CD1c-positive myeloid dendritic cell (primary cell): Measurements from ENCODE around the gene NR6A1.

Experiments
- DNase-seq: peaks from one replicate; pipeline ENCODE4 v3.0.0-alpha.2; 2016; ENCODE audit errors: extremely low spot score

Gene NR6A1

DNA sequence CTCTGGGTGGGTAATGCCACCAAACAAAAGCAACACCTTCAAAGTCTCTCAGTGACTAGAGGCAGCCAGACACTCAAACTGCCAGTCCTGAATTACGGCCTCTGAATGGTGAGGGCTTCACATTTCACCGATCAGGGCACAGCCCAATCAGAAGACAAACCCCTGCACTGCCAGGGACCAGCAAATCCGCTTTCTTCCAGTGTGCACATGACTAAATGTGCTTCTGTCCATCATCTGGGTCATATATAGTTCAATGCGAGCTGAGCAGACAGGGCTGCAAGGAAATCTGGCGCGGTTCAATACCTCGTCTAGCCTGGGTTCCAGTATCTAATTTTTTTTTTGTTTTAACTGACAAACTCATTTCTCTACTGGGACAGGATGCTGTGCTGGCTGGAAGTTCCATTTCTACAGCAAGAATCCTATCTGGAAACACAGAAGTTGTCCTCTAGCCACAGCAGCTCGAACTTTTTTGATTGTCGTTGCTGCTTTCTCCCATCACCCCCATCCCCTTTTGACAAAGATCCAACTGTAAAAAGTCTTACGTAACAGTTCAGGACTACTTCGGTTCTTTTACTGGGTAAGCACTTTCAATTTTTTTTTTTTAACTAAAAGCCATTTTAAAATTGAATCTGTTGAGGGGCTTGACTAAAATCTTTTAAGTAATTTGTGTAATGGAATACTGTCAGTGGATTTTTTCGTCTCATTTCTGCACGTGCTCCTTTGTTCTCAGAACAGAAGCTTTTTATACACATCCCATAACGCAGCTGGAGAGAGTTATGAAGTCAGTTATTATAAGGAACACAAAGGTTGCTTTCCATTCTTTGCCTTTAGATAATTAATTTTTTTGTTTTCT lies 112.7 kb downstream of the NR6A1 start:
- DNase-seq = peak; percentile 42

DNA sequence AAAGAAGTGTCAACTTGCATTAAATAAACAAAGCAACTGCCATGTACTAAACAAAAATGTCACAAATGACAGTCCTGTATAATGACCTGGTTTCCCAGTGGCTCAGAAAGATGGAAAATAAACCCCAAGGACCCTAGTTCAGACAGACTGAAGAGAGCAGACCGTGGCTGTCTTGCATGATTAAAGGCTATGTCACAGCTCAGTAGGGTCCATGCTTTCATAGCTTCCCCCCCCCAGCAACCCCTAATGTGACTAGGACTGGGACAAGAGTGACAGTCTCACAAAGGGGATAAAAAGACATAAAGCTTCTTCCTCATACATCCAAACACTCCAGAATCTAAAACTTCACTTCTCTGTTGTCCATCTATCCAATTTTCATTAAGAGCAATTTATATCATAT lies 113.6 kb downstream of the NR6A1 start:
- DNase-seq = no peak

DNA sequence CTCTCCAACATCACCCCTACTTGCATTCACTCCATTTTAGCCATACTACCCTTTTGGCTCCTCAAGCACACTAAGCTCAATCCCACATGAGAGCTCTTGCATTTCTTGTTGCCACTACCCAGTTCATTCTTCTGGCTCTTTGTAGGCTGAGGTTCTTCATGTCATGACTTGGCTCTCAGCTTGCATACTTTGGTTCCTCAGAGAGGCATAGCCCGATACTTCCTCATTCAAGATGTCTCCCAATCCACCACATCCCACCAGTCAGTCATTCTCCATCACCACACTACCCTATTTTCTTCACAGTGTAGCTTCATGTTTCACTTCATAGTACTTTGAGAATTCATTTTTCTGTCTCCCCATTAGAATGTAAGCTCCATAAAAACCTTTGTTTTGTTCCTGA lies 116.7 kb downstream of the NR6A1 start:
- peak; percentile 40 for DNase-seq

DNA sequence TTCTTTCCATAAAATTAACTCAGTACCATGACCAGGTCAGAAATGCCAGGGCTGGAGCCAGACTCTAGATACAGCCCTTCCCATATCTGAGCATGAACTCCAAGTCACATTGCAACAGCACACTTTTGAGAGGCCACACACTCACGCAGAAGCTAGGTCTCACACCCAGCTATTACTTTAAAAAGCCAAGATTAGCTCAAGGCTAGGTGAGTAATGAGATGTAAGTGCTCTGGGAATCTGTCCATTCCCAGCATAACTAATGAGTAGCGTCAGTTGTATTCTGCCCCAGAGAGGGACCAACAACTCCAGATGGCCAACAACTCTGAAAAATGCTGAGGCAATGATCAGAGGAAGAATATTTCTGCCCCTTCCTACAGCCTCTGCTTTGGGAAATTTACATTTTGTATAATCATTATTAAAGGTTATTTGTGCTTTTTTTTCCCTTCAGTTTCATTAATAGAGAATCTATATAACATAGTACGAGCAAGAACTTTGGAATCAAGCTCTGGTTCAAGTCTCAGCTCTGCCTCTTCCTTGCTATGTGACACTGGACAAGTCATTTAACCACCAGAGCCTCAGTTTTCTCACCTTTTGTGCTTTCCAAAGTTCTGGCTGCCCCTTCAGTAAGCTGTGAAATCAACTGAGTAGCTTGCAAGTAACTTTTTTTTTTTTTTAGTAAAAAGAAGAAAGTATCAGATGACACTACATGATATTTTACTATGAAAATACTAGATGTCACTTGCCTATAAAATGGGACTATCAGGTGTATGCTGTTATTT lies 118.3 kb downstream of the NR6A1 start:
- no peak for DNase-seq

DNA sequence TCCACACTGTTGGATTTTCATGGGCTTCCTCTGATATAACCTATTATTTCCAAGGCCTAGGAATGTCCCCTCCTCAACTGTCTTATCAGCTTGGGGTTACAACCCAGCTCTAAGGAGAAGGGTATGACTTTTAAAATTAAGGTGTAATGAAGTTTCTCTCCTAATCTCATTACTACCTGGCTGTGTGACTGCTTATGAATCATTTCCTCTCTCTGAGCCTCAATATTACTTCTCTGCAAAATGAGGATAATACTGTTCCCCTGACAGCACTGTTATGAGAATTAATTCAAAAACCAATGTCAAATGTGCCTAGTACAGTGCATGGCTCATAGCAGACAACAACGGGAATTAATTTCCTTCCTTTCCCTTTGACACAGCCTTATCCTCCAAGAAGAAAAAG lies 118.9 kb downstream of the NR6A1 start:
- DNase-seq = no peak

DNA sequence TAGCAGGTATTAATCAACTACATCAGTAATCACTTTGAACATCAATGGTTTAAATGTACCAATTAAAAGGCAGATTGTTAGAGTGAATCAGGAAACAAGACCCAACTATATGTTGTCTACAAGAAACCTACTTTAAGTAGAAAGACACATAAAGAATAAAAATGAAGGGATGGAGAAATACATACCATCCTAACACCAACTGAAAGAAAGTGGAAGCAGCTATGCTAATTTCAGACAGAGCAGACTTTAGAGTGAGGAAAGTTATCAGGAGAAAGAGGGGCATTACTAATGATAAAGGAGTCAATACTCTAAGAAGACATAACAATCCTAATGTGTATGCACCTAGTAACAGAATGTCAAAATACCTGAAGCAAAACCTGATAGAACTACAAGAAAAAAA lies 125.8 kb downstream of the NR6A1 start:
- DNase-seq = no peak

DNA sequence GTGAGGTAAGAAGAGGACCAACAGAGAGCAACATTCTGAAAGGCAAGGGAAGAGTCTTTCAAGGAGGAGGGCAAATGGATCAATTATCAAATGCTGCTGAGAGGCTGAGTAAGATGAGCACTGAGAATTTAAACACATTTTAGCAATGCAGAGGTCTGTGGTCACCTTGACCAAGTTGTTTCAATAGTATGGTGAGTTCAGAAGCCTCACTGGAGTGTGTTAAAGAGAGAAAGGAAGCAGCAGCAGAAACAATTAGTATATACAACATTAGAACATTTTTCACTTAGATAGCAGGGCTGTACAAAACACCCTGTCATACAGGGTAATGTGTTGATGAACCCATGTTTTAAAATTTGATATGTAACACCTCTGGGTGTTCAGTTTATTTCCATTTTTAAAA lies 131.5 kb downstream of the NR6A1 start:
- DNase-seq = no peak

DNA sequence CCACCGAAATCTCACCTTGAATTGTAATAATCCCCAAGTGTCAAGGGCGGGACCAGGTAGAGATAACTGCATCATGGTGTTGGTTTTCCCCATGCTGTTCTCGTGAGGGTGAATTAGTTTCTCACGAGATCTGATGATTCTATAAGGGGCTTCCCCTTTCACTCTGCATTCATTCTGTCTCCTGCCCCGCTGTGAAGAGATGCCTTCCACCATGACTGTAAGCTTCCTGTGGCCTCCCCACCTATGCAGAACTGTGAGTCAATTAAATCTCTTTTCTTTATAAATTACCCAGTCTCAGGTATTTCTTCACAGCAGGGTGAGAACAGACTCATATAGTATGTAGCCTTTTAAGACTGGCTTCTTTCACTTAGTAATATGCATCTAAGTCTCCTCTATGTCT lies 135.8 kb downstream of the NR6A1 start:
- no peak for DNase-seq

DNA sequence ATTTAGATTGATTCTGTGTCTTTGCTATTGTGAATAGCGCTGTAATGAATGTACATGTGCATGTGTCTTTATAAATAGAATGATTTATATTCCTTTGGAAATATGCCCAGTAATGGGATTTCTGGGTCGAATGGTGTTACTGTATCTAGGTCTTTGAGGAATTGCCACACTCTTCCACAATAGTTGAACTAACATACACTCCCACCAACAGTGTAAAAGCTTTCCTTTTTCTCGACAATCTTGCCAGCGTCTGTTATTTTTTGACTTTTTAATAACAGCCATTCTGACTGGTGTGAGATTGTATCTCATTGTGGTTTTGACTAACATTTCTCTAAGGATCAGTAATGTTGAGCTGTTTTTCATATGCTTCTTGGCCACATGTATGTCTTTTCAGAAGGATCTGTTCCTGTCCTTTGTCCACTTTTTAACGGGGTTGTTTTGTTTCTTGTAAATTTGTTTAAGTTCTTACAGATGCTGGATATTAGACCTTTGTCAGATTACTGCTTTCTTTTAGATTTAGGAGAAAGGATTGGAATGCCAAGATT lies 139.0 kb downstream of the NR6A1 start:
- no peak for DNase-seq

DNA sequence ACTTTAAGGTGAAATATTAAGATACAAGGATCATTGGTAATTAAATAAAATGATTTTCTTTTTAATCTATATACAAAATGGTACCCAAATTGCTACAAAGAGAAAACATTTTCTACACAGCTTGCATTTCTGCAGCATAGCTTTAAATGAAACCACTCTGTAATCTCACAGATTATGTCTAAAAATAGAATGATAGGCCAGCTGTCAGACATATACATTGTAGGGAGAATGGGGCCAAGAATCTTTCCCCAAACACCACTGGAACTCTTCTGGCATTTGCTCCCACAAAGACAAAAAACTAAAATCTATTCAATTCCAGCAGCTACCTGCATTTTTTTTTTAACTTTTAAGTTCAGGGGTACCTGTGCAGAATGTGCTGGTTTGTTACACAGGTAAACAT lies 139.8 kb downstream of the NR6A1 start:
- no peak for DNase-seq

DNA sequence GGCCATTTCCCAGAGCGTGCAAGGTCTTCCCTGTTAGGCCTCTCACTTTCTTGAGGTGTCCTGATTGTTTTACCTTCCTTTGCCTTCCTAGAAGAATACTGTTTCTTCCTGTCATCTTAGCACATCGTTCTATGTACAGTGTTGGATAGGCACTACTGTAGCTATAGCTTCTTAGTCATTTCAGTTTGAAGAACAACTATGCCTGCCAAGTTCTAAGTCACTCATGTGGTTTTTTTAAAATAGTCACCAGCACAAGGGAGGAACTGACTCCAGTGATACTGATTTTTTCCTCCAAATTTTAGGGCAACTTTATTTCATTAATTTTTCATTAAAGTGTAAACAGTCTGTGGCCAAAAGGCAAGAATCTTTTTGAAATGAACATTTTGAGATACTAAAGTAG lies 141.5 kb downstream of the NR6A1 start:
- DNase-seq = no peak

DNA sequence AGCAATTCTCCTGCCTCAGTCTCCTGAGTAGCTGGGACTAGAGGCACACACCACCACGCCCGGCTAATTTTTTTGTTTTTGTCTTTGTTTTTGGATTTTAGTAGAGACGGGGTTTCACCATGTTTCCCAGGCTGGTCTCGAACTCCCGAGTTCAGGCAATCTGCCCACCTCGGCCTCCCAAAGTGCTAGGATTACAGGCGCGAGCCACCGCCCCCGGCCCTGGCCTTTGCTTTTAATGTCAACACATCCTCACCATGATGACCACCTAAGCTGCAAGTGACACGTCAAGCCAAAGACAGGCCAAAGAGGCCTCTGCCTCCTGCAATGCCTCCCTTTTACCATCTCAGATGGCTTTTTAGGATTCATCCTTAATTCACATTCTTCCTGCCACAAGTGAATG lies 142.4 kb downstream of the NR6A1 start:
- no peak for DNase-seq

DNA sequence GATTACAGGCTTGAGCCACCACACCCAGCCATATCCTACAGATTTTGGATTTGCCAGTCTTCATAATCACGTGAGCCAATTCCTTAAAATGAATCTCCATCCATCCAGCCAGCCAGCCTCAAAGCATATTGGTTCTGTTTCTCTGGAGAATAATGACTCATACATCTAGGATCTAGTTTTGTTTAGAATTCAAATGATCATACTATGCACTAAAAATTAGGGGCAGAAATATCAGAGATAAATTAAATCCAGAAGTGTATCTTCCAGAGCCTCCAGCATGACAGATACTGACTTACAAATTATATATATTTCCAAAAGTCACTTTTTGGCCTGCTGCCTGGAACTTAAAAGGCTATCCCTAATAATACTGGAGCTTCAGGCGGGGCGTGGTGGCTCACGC lies 144.8 kb downstream of the NR6A1 start:
- no peak for DNase-seq

DNA sequence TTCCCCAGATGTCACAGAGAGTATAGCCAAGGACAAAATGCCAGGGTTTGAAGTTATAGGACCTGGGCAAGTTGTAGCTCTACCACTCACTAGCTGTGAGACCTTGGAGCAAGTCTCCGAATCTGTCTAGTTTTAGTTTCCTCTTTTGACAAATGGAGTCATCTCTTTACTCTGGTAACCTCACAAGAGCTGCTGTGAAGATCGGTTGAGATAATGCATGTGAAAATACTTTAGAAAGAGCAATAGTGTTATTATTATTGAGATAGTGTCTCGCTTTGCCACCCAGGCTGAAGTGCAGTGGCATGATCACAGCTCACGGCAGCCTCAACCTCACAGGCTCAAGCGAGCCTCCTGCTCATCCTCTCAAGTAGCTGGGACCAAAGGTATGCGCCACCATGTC lies 146.0 kb downstream of the NR6A1 start:
- DNase-seq = no peak

DNA sequence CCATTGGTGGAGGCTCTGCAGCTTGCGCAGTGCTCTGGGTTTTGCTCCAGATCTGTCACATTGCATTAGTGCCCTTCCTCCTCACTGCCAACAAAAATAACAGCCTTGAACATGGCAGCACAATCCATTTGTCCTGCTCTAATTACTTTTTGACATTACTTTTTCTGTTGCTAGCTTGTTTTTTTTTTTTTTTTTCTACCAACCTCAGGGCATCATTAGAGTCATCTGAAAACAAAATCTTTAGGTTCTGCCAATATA lies 146.4 kb downstream of the NR6A1 start:
- no peak for DNase-seq

DNA sequence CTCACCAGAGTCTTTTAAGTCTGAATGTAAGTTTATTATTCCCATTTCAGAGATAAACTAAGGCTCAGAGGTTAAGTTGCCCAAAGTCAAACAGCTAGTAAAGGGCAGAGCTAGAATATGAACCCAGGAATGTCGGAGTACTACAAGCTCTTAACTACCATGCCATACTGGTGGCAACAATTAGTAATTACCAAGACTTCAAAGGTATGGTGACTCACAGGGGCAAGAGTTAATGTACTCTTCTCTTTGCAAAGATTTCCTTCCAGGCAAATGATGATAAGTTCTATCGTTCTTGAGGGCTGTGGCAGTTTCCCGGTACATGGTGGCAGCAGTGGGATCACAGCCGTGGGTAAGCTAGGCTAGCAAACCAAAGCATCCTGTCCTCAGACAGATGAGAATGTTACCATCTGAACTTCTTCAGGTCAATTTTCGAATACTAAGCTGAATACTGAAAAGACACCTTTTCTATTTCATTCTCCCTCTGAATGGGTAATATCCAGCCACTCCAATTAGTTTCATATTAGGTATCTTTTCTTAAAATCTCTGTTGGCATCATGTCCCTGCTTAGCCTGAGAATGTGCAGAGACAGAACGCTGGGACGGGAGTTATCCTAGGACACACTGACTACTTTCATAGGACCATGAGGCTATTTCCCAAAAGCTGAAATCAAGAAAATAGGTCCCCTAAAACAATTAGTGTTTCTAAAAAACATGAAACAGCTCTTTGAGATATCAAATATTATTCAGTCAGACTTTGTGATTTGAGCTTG lies 147.0 kb downstream of the NR6A1 start:
- DNase-seq = no peak

DNA sequence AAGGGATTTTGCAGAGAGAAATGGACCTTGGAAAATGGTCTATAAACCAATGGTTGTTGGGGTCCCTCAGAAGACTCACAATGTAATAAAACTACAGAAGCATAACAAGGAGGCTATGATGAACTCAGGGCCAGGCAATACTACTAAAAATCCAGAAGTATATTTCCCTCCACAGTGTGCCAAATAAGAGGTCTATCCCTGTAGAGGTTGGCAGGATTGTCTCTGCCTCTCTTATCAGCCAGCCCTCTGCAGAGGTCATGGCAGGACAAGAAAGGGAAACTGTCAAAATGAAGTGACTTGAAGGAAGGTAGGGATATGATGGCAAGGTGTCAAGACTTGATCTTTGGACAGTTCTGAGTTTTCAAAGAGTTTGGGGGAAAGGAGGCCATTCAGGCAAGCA lies 148.2 kb downstream of the NR6A1 start:
- no peak for DNase-seq

DNA sequence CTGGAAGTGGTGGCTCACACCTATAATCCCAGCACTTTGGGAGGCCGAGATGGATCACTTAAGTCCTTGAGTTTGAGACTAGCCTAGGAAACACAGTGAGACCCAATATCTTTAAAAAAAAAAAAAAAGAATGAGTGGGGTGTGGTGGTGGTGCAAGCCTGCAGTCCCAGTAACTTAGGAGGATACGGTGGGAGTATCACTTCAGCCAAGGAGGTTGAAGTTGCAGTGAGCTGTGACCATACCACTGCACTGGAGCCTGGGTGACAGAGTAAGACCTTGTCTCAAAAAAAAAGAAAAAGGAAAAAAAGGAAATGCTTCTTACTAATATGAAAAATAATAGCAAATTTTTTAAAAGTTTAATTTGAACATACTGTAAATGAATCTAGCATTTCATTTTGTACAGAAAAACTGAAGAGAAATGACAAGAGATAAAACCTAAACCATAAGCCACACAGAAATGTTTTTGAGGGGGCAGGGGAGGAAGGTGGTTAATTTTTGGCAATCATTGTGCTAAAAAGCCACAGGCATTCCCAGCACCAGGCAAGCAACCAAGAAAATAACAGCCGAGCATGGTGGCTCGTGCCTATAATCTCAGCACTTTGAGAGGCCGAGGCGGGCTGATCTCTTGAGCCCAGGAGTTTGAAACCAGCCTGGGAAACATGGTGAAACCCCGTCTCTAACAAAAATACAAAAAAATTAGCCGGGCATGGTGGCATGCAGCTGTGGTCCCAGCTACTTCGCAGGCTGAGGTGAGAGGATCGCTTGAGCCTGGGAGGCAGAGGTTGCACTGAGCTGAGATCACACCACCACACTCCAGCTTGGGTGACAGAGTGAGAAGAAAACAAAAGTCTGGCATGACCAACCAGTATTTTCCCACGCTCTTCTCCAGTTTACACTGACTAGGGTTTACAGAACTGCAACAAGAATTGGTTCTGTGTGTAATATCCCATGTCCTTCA lies 149.5 kb downstream of the NR6A1 start:
- no peak for DNase-seq

DNA sequence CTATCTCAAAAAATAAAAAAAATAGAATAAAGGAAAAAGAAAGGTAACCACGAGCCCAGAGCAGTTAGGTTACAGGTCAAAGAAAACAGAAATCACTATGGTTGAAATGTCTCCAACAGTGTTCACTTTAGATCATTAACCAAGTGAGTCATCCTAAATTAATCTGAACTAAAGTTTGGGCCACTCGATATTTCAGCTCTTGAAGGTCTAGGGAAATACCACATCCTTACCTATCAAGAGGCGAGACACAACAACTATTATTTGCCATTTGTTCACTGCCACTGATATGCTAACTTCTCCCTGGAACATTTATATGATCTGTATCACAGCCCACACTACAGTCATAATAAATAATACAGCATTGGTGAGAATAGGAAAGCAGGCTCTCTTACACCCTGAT lies 152.6 kb downstream of the NR6A1 start:
- DNase-seq = no peak

DNA sequence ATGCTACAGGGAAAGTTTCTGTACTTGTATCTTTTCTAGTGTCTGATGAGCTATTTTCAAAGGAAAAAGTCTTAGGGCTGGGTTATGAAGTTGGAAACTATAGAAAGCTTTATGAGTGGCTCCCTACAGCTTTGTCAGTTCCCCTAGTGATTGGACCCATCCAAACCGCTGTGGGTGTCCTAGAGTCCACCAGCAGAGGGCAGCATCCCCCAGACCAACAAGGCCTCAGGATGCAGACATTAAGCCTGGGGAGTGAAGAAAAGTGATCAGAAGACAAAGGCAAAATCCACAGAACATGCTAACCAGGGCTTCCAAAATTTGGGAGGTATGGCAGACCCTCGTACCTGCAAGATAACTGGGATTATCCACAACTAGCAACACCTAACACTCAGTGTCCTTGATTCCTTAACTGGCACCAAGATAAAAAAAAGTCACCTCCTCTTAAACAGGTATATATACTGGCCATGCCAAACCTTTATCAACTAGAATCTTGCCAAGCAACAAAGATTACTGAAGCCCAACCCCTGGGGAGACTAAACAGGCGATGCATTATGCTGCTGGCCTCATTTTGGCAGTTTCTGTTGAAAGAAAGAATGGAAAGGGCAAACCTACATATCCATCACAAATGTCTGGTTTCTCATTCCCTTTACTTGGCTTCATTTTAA lies 153.5 kb downstream of the NR6A1 start:
- peak; percentile 78 for DNase-seq

DNA sequence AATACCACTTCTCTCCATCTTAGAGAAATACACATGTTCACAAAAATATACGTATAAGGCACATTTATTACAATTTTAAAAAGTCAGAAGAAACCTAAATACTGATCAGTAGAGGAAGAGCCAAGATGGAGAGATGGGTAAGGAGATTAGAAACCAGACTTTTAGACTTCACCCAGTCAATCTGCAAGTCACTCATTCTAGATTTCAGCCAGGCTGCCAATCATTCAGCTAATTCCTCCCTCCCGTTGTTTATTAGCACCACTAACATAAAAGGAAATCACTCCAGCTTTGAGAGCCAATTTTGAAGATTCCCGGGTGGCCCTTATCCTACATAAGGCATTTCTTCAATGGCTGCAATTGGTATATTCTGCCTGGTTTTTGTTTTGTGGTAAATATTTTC lies 154.2 kb downstream of the NR6A1 start:
- no peak for DNase-seq
